ENCODE data around the gene TRIM66. TPM values are rescaled to one million over a fixed set of nuclear protein-coding genes. Genes with fewer than 3 reads are reported as not detected.

Gene TRIM66
- total RNA-seq, 1 experiment from 2014 or later: 2.1 TPM

- no peak overlapping the region for H3K4me2 ChIP-seq (ENCODE audit: insufficient read depth, insufficient read length, low read length)
- WGBS (ENCODE audit: extremely low coverage, insufficient read length, low lambda C conversion rate): no CpG with 5 or more reads among the region's 2 CpGs
These were observed 78.8 kb downstream of the TRIM66 start for GRCh38 chr11:8603696-8604077.

More at GRCh38 chr11:8603696-8604077, 78.8 kb downstream of the TRIM66 start:
- Histone ChIP-seq H3K79me1 (ENCODE audit: insufficient read depth, low read depth, low read length, poor library complexity, severe bottlenecking) (no peaks in the 10 kb centered on the region), H4K20me1 (ENCODE audit: control insufficient read depth, insufficient read depth, insufficient read length) (no peaks in the 10 kb centered on the region), H3K9ac (ENCODE audit: extremely low read depth, insufficient read length, low read length) (no peak overlapping the region), H3K9me3 (ENCODE audit: control insufficient read depth, low read depth, low read length) (no peaks in the 10 kb centered on the region), H4K5ac (ENCODE audit: insufficient read length, low read depth, low read length) (no peak overlapping the region), H3T11ph (ENCODE audit: low read length) (no peak overlapping the region), H3K27ac (ENCODE audit: insufficient read length, low read depth, low read length) (no peak overlapping the region), H2BK15ac (ENCODE audit: low read depth, low read length) (no peak overlapping the region), H2BK20ac (ENCODE audit: low read depth, low read length, poor library complexity, severe bottlenecking) (no peak overlapping the region), H3K4ac (ENCODE audit: low read depth, low read length) (no peak overlapping the region), H4K91ac (ENCODE audit: insufficient read length, low read depth, low read length) (no peak overlapping the region), H3K23ac (ENCODE audit: insufficient read length, low read depth, low read length) (no peak overlapping the region), H3K14ac (ENCODE audit: insufficient read depth, low read length) (no peak overlapping the region), H3K56ac (ENCODE audit: insufficient read length, low read depth, low read length) (no peak overlapping the region), H2BK12ac (ENCODE audit: insufficient read length, low read depth, low read length) (no peak overlapping the region), H2AFZ (ENCODE audit: low read length) (no peak overlapping the region), H4K8ac (replicated peaks; ENCODE audit: insufficient read length, low read depth, low read length) (no peak overlapping the region), H3K4me1 (ENCODE audit: insufficient read depth, low read length) (0 out of 2 replicates have a peak, but pooled peaks cover 3% of the 10 kb centered on the region), H2BK5ac (ENCODE audit: insufficient read length, low read length) (no peak overlapping the region), H3K18ac (ENCODE audit: insufficient read length, low read depth, low read length) (no peak overlapping the region), H3K27me3 (ENCODE audit: insufficient read depth, low read length) (no peaks in the 10 kb centered on the region), H3K23me2 (ENCODE audit: insufficient read length, low read depth, low read length, poor library complexity, severe bottlenecking) (no peaks in the 10 kb centered on the region), H2AK5ac (ENCODE audit: insufficient read length, low read length) (no peak overlapping the region), H2BK120ac (ENCODE audit: low read depth, low read length, poor library complexity, severe bottlenecking) (no peak overlapping the region), H3K79me2 (ENCODE audit: insufficient read depth, low read length) (no peaks in the 10 kb centered on the region)
- H3K4me1 Mint-ChIP-seq: peaks cover 4 to 5% of the 10 kb centered on the region in 2 experiments; a peak in 3 of 4 replicates
- H3K36me3 Mint-ChIP-seq (ENCODE audit: insufficient read depth in 1 of 3, low read depth in 3 of 3): no peaks in the 10 kb centered on the region
- H3K27me3 Mint-ChIP-seq (ENCODE audit: low read depth): 0 out of 2 replicates have a peak, but pooled peaks cover 3% of the 10 kb centered on the region
- no peak for DNase-seq
- H3K27ac Mint-ChIP-seq: no peak overlapping the region
- no peaks in the 10 kb centered on the region for H3K9me3 Mint-ChIP-seq
- H3K4me3 Mint-ChIP-seq: no peak overlapping the region
- TF ChIP-seq, protein P1, sequence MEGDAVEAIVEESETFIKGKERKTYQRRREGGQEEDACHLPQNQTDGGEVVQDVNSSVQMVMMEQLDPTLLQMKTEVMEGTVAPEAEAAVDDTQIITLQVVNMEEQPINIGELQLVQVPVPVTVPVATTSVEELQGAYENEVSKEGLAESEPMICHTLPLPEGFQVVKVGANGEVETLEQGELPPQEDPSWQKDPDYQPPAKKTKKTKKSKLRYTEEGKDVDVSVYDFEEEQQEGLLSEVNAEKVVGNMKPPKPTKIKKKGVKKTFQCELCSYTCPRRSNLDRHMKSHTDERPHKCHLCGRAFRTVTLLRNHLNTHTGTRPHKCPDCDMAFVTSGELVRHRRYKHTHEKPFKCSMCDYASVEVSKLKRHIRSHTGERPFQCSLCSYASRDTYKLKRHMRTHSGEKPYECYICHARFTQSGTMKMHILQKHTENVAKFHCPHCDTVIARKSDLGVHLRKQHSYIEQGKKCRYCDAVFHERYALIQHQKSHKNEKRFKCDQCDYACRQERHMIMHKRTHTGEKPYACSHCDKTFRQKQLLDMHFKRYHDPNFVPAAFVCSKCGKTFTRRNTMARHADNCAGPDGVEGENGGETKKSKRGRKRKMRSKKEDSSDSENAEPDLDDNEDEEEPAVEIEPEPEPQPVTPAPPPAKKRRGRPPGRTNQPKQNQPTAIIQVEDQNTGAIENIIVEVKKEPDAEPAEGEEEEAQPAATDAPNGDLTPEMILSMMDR (conservative IDR thresholded peaks at IDR 0.05): no peak
